AG08395 (cell line): ENCODE measurements around the gene CFAP54.
"Not testable (repeated sequence)": the region's sequence is repeated elsewhere in the genome, so short reads cannot be mapped to it uniquely, and the experiment has no call there.

ENCODE experiments used
- DNase-seq: peaks from one replicate; pipeline ENCODE4 v3.0.0; 2012; ENCODE audit warnings: mixed read lengths, low spot score

Gene CFAP54

GRCh38 chr12:96635844-96636243 is 146.5 kb downstream of the CFAP54 start:
- DNase-seq = no peak

GRCh38 chr12:96636895-96637294 is 147.5 kb downstream of the CFAP54 start:
- DNase-seq = no peak

GRCh38 chr12:96648923-96649322 is 159.5 kb downstream of the CFAP54 start:
- no peak for DNase-seq

DNA sequence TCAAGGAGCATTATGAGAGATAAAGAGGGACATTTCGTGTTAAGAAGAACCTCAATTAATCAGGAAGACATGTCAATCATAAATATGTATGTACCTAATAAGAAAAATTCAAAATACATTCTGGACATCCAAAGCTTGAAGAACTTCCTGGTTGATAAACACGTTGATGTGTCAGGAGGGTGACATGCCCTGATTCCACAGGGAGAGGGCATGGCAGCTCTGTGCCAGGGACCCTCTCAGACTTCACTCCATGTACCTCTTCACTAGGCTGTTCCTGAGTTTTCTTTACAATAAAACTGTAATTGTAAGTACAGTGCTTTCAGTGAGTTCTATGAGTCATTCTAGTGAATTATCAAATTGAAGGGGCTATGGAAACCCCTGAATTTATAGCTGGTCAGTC is 163.5 kb downstream of the CFAP54 start:
- no peak for DNase-seq

DNA sequence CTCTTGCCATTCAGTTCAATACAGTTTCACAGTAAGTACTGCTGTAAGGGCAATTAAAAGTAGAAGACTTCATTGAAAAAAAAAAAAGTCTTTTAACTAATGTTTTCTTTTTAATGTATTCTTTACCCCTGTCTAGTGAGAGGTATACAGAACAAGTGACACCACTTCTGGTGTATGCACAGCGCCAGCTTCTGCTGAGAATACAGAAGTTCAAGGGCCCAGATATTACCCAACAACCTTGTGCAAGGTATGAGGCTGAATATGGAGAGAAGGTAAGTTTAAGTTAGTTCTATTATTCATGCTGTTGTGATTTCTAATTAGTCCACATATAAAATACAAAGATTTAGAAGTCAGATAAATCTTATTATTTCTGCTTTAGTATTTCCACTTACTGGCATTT is 168.7 kb downstream of the CFAP54 start:
- no peak for DNase-seq

DNA sequence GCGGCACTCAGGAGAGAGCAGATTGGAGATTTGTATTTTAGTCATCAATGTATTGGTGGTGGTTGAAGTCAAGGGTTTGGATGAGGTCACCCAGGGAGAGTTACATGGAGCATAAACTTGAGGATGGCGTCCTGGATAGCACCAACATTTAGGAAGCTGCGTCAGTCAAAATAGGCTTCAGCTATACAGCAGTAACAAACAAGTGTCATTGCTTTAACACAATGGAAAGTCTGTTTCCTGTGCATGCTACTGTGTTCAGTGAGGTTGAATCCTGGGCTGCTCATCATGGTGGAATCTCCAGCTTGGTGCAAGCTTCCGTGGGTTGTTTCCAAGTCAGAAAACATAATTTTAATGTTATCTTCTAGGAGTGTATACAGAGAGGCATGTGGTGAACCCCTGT is 180.4 kb downstream of the CFAP54 start:
- no peak for DNase-seq

GRCh38 chr12:96670334-96670899 is 181.0 kb downstream of the CFAP54 start:
- DNase-seq = no peak

DNA sequence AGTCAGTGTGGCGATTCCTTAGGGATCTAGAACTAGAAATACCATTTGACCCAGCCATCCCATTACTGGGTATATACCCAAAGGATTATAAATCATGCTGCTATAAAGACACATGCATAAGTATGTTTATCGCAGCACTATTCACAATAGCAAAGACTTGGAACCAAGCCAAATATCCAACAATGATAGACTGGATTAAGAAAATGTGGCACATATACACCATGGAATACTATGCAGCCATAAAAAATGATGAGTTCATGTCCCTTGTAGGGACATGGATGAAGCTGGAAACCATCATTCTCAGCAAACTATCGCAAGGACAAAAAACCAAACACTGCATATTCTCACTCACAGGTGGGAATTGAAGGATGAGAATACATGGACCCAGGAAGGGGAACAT is 186.1 kb downstream of the CFAP54 start:
- not testable (repeated sequence) for DNase-seq

GRCh38 chr12:96677363-96677762 is 188.0 kb downstream of the CFAP54 start:
- no peak for DNase-seq

GRCh38 chr12:96687719-96688118 is 198.3 kb downstream of the CFAP54 start:
- DNase-seq = no peak

DNA sequence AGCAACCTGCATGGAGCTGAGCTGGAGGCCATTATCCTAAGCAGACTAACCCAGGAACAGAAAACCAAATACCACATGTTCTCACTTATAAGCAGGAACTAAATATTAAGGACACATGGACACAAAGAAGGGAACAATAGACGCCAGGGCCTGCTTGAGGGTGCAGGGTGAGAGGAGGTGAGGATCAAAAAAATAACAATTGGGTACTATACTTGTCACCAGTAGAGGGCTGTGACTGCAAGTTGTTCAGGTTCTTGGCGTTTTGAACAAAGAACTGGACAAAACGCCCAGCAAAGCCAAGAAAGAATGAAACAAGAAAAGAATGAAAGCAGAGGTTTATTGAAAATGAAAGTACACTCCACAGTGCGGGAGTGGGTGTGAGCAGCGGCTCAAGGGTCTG is 209.1 kb downstream of the CFAP54 start:
- no peak for DNase-seq

GRCh38 chr12:96698965-96699364 is 209.6 kb downstream of the CFAP54 start:
- DNase-seq = no peak

DNA sequence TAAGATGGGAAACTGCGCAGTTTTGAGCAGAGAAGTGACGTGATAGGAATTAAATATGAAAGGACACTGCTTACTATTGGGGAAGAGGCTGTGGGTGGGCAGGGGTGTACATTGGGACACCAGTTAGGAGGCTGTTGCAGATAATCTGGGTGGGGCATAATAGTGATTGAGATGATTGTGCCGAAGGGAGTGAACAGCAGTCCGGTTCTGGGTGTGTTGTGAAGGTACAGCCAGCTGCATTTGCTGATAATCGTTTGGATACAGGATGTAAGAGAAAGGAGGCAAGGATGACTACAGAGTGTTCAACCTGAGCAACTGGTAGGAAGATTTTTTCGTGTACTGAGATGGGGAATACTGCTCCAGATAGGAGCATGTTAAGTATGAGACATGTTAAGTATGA is 212.5 kb downstream of the CFAP54 start:
- DNase-seq = no peak

GRCh38 chr12:96710127-96710745 is 220.9 kb downstream of the CFAP54 start:
- DNase-seq = no peak

DNA sequence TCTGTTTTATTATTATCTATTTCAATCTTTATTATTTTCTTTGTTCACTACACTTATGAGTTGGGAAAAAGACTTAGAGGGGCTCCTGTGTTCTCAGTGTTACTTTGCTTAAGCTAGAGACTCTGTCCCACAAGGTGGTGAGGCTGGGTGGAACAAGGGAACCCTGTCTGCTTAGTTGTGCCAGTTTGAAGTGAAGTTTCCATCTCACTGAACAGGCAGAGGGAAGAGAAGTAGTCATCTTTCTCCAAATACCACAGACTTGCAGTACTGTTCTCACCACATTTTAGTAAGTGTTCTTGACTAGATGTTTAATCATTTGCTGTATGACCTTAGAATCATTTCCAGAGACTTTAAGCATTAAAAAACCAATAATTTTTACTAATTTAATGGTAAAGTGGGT is 222.0 kb downstream of the CFAP54 start:
- no peak for DNase-seq

- no peak for DNase-seq
These were observed 224.8 kb downstream of the CFAP54 start for GRCh38 chr12:96714199-96714598.

DNA sequence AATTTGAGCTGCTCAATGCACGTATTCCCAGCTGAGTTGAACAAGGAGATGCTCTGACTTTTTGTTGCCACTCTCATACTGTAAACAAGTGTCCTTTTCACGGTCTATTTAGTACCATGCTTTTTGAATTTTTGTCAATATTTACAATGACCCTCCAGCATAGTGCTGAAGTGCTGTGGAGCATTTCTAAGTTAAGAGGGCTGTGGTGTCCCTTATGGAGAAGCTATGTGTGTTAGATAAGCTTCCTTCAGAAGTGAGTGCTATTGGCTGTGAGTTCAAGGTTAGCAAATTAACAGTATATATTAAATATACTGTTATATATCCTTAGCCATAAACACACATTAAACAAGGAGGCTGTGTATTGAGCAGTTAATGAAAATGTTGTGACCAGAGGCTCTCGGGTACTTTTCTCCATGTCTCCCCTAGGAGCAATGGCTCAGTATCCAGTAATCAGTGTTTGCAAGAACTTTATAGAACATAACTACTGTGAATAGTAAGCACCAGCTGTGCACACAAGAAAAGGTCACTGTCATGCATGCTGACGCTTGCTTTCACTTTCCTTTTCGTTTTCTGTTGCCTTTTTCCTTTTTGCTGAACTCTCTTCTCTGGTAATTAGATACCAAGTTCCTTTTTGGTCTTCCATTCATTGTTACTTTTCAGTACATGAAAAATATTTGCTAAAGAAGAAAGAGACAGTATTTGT is 230.4 kb downstream of the CFAP54 start:
- peak; percentile 9 for DNase-seq

GRCh38 chr12:96720363-96720705 is 231.0 kb downstream of the CFAP54 start:
- peak; percentile 4 for DNase-seq

DNA sequence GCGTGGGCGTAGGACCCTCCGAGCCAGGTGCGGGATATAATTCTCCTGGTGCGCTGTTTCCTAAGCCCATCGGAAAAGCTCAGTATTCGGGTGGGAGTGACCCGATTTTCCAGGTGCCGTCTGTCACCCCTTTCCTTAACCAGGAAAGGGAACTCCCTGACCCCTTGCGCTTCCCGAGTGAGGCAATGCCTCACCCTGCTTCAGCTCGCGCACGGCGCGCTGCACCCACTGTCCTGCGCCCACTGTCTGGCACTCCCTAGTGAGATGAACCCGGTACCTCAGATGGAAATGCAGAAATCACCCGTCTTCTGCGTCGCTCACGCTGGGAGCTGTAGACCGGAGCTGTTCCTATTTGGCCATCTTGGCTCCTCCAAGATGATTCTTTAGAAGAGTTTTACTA is 240.1 kb downstream of the CFAP54 start:
- DNase-seq = not testable (repeated sequence)

GRCh38 chr12:96729886-96730285 is 240.5 kb downstream of the CFAP54 start:
- no peak for DNase-seq

DNA sequence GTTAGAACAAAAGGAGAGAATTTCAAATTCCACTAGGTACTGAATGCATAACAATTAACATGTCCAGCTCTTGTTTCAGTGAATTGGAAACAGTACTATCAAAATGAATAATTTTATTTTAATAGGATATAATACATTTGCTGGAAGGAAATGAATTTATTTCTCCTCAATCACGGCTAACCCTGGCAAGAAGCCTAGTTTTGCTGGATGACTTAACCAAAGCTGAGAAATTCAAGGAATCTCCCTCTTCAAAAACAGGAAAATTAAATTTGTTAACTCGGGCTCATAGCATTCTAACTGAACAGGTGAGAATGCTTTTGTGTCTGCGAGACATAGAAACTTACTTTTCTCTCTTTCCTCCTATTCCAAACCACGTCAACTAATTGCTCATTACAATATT is 254.2 kb downstream of the CFAP54 start:
- DNase-seq = no peak

DNA sequence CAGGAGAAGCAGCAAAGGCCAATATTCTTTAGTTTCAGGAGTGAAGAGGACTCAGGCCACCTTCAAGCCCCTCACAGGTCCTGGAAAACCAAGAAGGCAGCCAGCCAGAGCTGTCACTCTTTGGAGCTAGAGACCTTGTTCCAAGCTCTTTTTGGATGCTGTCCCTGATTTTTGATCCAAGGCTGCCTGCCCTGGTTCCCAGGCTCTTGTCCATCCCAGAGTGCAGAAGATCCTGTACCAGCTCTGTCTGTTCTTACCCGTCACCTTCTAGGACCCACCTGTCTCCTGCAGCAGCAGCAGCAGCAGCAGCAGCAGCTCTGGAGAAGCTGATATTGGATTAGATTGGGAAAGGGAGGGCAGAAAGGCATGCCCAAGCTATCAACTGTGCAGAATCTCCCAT is 260.6 kb downstream of the CFAP54 start:
- no peak for DNase-seq

GRCh38 chr12:96751626-96752025 is 262.2 kb downstream of the CFAP54 start:
- no peak for DNase-seq

DNA sequence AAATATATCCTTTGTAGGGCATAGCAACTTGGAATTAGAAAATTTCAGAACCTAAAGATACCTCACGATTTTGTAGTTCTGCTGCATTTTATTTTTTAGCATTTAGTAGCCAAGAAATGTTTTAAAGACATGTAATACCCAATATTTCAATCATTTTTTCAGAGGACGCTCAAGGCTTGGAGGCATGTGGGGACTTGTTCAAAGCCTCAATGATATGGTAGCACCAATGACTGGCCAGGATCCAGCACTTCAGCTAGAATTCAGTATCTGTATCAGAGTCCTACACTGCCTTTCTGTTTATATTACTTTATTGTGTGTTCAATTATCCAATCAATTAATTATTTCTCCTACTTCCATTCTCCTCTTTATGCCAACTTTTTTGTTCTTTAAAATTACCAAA is 262.8 kb downstream of the CFAP54 start:
- no peak for DNase-seq
